Measurements from ENCODE around the gene FABP1.

The FABP1 gene

DNA sequence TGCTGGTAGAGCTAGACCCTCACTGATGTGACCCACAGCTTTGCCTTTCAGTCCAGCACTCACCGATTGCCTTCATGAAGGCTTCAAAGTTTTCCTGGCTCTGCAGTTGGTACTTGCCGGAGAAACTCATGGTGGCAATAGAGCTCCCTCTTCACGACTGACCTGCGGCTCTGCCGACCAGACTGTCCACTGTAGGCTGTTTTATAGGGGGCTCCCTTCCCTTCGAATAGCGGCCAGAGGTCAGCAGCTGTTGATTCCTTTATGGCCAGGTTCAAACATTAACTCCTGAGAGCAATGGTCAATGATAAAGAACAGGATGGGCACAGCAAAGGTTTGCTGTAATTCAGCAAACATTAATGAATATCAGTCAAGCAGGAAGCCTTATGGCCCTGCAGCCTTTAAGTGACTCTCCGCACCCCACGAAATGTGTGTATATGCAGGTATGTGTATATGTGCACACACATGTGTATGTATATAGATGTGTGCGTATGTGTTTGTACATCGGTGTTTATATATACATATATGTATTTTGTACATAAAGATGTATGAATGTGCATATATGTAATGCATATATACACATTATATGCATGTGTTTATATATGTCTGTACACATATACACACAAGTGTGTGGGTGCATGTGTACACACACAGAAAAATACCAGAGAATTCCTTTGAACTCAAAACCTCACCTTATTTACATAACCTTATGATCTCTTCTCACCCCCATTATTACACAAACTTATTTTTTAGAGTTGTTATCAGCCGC is at the start of gene FABP1:
TSS of gene FABP1 (minus strand) at position 175 of the 766 bp plus-strand sequence. CDS start at position 130, 45 bp downstream.
- DNase-seq = no peak

- peak; percentile 53 for DNase-seq
Observed at GRCh38 chr2:88177556-88177955, 49.7 kb upstream of the FABP1 start.

DNA sequence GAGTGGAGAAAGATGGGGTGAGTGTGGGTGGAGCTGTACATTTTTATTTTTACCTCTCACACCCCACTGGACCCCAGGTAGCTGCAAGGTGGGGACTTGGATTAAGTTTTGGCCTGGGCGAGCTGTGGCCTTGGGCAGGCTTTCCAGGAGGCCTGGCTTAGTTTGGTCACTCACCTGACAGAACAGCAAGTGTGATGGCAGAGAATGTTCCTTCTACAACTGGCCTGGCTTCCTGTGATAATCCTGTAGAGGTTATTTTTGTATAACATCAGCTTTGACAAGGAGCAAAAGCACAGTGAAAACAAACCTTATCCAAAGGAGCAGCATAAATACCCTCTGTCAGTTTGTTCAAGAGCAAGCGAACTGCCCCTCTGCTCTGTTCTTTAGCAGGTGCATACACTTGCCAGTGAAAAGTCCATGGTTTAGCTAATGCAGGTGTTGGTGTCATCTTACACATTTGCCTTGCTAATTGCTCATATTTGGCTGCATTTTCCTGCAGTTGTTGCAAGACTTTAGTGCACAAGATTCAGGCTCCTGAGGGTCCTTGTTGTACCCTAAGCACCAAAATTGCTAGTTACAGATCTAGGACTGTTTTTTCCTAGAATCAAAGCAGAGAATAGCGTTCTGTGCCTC is 48.6 kb upstream of the FABP1 start:
- no peak for DNase-seq

- no peak for DNase-seq
Observed at GRCh38 chr2:88172882-88173281, 45.0 kb upstream of the FABP1 start.

DNA sequence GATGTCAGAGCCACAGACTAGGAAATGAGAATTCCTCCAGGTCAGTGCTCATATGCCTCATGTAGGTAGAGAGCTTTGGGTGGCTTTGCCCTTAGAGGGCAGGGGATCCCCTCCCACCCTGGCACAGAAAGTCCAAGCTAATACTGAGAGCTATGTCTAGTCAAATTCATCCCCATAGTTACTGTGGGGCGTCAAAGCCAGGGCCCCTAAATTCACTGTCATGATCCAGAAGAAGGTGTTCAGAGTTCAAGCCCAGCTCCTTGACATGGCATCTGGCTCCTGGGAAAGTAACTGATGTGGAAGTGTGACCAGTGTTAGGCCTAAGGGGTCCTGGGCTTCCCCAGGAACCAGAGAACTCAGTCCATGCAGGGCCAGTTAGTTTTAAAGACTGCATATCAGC is 44.1 kb upstream of the FABP1 start:
- no peak for DNase-seq

GRCh38 chr2:88170472-88170892 is 42.6 kb upstream of the FABP1 start:
- no peak for DNase-seq

DNA sequence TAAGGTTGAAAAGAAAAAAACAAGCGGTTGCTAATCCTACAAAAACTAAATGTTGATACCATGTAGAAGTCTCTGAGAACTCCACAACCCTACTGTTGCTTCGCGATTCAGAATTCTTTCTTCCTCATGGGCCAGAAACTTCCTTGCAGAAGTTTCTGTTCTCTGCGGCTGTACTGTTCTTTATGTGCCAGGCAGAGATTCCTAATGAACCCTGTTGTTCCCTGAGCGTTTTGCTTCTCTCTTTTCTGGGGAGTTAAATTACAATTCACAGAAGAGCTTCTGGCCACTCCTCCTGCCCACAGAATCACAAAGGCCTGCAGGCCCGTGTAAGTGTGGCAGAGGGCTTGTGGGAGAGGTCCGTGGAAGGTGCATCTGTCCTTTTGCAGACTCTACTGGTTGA is 40.5 kb upstream of the FABP1 start:
- DNase-seq = no peak

- no peak for DNase-seq
Observed at GRCh38 chr2:88167740-88168139, 39.9 kb upstream of the FABP1 start.

DNA sequence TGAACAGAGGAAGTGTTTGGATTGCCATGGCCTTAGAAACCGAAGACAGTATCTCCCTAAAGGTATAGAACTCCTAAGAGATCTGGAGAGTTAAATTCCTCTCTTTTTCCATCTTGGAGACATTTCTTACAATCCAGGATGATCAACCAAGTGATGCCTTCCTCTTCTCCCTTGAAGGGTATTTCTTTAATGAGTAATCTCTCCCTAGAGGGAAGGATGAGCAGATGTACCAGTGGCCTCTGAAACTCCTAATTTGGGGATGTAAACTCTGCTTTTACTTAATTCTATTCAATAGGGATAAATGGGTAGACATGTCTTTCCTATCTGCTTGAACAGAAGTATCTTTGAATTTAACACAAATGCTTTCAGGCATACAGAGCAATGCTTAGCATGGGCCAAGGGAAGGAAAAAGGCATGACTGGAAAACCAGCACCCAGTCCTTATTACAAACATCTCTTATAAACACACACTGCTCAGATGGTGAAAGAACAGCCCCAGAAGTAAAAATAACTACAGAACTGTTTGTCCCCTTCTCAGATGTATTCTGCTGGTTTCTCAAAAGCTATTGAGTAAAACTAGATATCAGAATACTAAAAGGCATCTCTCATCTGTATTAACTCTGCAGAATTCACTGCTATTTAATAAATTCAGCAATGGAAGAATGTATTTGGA is 37.6 kb upstream of the FABP1 start:
- DNase-seq = no peak

DNA sequence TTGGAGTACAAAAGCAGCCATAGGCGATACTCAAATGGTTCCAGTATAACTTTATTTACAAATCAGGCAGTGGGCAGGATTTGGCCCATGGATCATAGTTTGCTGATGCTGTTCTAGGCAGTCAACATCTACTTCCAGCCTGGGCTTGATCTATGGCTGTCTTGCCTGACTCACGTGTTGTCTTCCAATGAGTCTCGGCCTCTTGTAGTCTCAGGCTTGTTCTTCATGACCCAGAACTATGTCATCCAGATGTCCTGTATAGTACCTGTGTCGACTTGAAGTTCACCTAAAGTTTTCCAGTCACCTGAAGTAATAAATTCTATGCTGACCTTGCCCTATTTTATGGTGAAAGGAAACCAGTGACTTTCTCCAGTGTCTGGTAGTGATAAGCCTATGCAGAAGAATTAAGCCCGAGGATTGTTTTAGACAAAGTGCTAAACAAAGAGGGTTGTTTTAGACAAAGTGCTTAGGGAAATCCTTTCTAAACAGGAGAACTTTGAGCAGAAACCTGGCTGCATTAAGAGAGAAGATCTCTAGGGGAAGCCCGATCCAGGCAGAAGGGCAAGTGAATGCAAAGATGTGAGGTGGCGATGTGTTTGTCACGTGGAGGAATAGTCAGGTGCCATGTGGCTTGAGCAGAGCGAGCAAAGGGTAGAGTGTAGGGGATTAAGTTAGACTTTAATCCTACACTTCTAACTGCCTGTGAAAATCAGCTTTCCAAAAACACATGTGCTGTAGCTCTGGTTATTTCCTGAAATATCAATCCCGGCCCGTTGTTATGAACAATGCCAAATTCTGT is 33.8 kb upstream of the FABP1 start:
- DNase-seq = no peak

GRCh38 chr2:88160517-88160916 is 32.7 kb upstream of the FABP1 start:
- DNase-seq = no peak

GRCh38 chr2:88159955-88160415 is 32.1 kb upstream of the FABP1 start:
- peak; percentile 77 for DNase-seq

DNA sequence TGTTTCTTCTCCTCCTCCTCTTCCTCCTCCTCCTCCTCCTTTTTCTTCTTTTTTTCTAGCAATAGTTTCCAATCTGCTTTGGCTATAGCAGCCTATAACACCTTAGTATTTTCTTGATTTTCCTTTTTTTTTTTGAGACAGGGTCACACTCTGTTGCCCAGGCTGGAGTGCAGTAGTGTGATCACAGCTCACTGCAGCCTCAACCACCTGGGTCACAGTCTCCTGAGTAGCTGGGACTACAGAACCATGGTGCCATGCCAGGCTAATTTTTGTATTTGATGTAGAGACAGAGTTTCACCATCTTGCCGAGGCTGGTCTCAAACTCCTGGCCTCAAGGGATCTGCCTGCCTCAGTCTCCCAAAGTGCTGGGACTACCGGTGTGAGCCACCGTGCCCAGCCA is 31.6 kb upstream of the FABP1 start:
- DNase-seq = no peak

- no peak for DNase-seq
Observed at GRCh38 chr2:88148929-88149438, 21.1 kb upstream of the FABP1 start.

- no peak for DNase-seq
Observed at GRCh38 chr2:88147145-88147544, 19.3 kb upstream of the FABP1 start.

- no peak for DNase-seq
Observed at GRCh38 chr2:88146590-88146989, 18.7 kb upstream of the FABP1 start.

DNA sequence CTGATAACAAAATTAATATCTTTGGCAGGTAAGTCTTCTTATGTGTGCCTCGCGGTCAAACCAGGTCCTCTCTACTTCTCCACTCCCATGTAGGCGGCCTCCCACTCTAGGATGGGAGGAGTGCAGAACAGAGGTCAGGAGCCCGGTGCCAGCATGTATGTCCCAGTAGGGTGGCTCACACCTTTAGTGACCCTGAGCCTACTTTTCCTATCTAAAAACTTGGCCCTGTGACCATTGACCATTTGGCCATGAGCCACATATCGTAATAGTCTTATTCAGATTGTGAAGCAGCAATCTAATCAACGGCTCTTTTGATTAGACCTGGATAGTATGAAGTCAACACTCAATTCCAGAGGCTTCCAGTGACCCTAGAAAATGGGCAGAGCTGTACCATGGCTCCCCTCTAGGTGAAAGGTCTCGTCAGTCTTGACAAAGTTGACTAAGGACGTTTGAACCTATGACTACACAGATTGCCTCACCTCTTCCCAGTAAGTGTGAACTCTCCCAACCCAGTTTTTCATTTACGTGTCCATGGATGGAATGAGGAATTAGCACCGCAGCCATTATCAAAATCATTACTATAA is 17.1 kb upstream of the FABP1 start:
- no peak for DNase-seq

DNA sequence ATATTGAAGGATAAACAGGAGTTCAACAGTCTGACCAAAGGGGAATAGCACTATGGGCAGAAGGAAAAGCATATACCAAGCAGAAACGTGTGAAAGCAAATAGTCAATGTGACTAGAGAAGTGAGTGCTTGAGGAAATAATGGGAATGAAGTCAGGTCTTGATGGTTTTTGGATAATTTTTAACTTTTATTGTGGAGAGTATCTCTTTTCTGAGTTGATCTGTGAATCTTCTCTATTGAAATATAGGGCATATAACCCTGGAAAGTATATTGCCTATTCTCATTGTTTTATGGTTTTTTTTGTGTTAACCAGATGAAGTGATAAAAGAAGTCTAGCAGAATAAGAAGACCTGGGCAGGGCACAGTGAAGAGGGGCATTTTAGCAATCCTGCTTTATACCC is 16.4 kb upstream of the FABP1 start:
- DNase-seq = no peak

GRCh38 chr2:88141952-88142351 is 14.1 kb upstream of the FABP1 start:
- DNase-seq = no peak

- no peak for DNase-seq
Observed at GRCh38 chr2:88139804-88140203, 11.9 kb upstream of the FABP1 start.

- no peak for DNase-seq
Observed at GRCh38 chr2:88139203-88139702, 11.4 kb upstream of the FABP1 start.

DNA sequence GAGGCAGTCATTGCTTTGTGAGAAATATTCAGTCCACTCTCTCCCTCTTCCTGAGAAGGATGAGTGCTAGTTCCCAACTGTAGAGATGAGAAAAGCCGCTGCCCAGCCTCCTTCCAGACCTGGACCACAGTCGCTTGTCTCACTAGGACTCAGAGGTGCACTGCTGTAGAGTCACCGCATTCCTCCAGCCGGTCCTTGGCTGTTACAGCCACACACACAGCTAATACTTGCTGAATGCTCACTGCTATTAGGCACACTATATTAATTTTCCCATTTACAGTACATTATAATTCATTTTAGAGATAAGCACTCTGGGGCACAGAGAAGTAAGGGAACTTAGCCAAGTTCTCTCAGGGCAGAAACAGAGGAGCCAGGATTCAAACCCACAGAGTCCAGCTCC is 10.0 kb upstream of the FABP1 start:
- no peak for DNase-seq
